HK-2 (cell line): ENCODE data around the gene GPR137.
"Not testable (repeated sequence)": the region's sequence is repeated elsewhere in the genome, so short reads cannot be mapped to it uniquely, and the experiment has no call there.

Experiments
- DNase-seq: peaks from one replicate; pipeline ENCODE4 v3.0.0-alpha.2; 2018; ENCODE audit not compliant: unreplicated experiment

The GPR137 gene, protein sequence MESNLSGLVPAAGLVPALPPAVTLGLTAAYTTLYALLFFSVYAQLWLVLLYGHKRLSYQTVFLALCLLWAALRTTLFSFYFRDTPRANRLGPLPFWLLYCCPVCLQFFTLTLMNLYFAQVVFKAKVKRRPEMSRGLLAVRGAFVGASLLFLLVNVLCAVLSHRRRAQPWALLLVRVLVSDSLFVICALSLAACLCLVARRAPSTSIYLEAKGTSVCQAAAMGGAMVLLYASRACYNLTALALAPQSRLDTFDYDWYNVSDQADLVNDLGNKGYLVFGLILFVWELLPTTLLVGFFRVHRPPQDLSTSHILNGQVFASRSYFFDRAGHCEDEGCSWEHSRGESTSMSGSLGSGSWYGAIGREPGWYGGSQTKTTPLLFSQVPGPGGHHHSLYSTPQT

GRCh38 chr11:64284962-64285884 is at the start of gene GPR137:
GPR137 (plus strand) TSS chr11:64285848; CDS start chr11:64286525, 677 bp downstream.
- DNase-seq = peak; percentile 75

DNA sequence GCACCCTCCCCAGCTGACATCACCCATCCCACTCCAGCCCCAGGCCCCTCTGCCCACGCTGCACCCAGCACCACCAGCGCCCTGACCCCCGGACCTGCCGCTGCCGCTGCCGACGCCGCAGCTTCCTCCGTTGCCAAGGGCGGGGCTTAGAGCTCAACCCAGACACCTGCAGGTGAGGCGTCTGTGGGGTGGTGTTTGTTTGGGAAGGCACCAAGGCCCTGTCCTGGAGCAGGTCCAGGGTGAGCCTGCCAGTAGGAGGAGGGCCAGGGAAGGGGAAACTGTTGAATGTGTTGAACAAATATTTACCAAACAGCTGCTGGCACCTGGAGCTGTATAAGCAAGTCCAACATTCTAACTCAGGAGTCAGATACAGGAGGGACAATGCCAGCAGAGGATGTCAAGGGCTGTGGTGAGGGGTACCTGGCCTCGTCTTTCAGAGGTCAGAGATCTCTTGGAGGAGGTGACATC is 48.1 kb upstream of the GPR137 start:
- DNase-seq = no peak

- no peak for DNase-seq
Measured at GRCh38 chr11:64238076-64238475, 47.6 kb upstream of the GPR137 start.

DNA sequence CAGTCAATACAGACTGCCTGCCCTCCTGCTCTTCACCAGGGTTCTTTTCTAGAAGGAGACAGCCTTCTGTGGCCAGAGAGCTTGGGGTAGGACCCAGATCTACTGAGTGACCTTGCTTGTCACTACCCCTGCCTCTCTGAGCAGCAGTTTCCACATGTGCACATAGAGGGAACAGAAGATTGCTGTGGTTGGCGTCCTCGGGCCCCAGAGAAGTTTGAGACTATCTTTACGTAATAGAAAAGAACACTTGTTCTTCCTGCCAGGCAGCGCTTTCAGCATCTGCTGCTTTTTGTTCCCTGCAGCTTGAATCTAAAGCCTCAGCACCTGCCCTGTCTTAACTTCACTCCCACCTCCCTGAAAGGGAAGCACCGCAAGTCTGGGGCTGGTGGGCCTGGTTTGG is 46.6 kb upstream of the GPR137 start:
- DNase-seq = no peak

DNA sequence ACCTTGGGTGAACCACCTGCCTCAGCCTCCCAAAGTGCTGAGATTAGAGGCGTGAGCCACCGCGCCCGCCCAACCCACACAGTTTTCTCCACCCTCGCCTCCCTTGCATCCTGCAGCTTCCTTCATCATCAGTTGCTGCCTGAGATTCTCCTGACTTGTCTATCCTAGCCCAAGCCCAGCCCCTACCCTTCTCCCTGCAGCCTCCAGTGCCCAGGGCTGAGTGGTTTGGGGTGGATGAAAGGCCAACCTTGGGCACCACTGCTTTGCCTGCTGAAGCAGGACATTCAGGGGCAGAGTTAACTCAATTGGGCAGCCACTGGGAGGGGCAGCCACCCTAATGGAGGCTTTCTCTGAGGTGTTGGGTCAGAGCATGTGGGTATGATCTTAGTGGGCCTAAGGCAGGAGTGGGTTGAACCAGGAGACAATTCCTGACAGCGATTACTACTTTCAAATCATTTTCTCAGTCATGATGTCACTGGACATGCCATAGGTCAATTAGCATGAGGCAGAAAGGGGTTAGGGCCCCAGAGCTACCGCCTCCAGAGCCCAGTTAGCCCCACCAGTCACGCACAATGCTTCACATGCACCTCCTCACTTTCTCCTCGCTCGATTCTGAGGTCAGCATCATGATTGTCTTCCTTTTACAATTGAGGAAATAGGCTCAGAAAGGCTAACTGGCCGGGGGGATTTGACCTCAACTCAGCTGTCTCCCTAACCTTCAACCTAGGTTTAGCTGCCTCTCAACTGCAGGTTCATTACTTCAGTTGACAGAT is 45.8 kb upstream of the GPR137 start:
- no peak for DNase-seq

- DNase-seq = peak; percentile 92
Measured at GRCh38 chr11:64240435-64241240, 45.0 kb upstream of the GPR137 start, which contains the start of gene FKBP2. FKBP2 (plus strand) TSS chr11:64241095; CDS start chr11:64242388, 1,293 bp downstream.

DNA sequence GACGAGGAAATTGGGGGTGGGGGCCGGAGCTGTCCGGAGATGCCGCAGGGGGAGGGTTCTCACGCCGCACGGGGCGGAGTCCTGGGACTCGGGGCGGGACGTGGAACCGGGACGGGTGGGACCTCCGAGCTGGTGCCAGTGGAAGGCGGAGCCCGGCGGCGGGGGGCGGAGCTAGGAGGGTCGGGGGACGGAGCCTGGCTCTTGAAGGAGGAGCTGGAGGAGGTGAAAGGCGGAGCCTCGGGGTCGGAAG is 44.5 kb upstream of the GPR137 start:
- DNase-seq = peak; percentile 99

- peak; percentile 53 for DNase-seq
Measured at GRCh38 chr11:64241491-64242374, 43.9 kb upstream of the GPR137 start.

- DNase-seq = no peak
Measured at GRCh38 chr11:64243236-64243854, 42.3 kb upstream of the GPR137 start.

DNA sequence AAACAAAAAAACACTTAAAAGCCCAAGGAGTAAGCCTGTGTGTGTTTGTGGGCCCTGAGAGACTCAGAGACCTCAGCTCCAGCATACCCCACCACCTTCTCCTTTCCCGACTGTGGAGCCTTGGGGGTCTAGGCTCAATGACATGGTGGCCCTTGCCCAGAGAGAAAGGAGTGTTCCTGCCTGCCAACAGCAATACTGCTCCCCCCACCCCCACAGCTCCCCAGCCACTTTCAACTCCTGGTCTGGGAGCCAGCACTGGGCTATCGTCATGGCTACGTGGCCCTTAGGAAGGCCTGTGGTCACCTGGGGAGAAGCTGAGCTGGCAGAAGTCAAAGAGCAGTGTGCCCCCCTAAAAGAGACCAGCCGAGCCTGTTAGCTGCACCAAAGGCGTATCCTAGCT is 41.5 kb upstream of the GPR137 start:
- DNase-seq = no peak

DNA sequence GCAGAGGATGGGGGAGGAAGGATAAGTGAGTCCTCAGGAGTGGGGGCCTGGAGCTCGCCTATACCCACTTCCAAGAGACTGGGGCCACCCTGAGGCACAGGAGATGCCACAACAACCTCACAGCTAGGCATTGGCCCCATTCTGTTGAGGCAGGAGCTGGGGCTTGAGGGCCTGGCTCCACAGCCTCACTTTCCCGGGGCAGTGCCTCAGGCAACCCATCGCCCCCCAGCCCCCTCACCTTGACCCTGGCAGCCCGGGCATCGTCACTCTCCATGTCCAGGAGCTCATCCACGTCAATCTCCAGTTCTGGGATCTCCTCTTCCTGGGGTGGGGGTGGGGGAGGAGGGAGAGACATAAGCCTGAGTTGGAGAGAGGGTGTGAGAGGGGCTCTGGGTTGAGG is 40.7 kb upstream of the GPR137 start:
- DNase-seq = no peak

- no peak for DNase-seq
Measured at GRCh38 chr11:64245401-64245796, 40.2 kb upstream of the GPR137 start.

GRCh38 chr11:64245797-64246620 is 39.6 kb upstream of the GPR137 start:
- DNase-seq = peak; percentile 82

DNA sequence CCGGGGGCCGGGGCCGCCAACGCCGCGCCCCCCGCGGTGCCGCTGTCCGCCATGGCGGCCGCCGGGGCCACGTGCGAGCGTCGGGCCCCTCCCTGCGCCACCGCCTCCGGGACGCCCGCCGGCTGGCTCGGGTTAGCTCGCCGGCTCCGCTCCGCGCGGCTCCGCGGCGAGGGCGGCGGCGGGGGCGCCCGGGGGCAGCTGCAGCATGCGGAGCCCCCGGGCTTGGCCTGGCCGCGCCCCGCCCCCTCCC is 39.1 kb upstream of the GPR137 start:
- DNase-seq = not testable (repeated sequence)

GRCh38 chr11:64246871-64247728 is 38.5 kb upstream of the GPR137 start, which contains the start of gene PPP1R14B:
PPP1R14B (minus strand) TSS chr11:64246943; CDS start chr11:64246673, 270 bp downstream.
- DNase-seq = peak; percentile 76

- no peak for DNase-seq
Measured at GRCh38 chr11:64247729-64248531, 37.7 kb upstream of the GPR137 start.

- DNase-seq = no peak
Measured at GRCh38 chr11:64248578-64248977, 37.1 kb upstream of the GPR137 start.
